Testis (tissue), 3 donors: Measurements from ENCODE around the gene MSI2. TPM values are rescaled to one million over a fixed set of nuclear protein-coding genes. Genes with fewer than 3 reads are reported as not detected.
"Not testable (repeated sequence)": the region's sequence is repeated elsewhere in the genome, so short reads cannot be mapped to it uniquely, and the experiment has no call there.

Experiments used
- DNase-seq: peaks from one replicate; pipeline ENCODE4 v3.0.0-alpha.2; 2019
- H3K27ac ChIP-seq, 2 donors: fragments of 200-600 bp; sonication (generic); one replicate each; pipeline ENCODE4 v1.5.1; 2019
- H3K27me3 ChIP-seq: fragments of 200-600 bp; sonication (generic); one replicate; pipeline ENCODE4 v1.5.1; 2019
- H3K36me3 ChIP-seq: fragments of 200-600 bp; sonication (generic); one replicate; pipeline ENCODE4 v1.5.1; 2017; ENCODE audit warnings: low read depth; ENCODE audit errors: missing control alignments
- H3K4me1 ChIP-seq: fragments of 200-600 bp; sonication (generic); one replicate; pipeline ENCODE4 v1.5.1; 2019
- H3K4me3 ChIP-seq, 2 donors: fragments of 200-600 bp; sonication (generic); one replicate each; pipeline ENCODE4 v1.5.1; 2017 to 2019
- H3K9me3 ChIP-seq: fragments of 200-600 bp; sonication (generic); one replicate; pipeline ENCODE4 v1.5.1; 2017
- POLR2A ChIP-seq: fragments of 450-650 bp; IDR thresholded peaks from one replicate; pipeline ENCODE4 v1.6.1; 2017; ENCODE audit warnings: antibody characterized with exemption, mild to moderate bottlenecking, moderate library complexity
- WGBS, 2 donors: methylation state at CpG; one replicate each; pipeline ENCODE4 v1.1.5; 2018; 5-methylcytosine and 5-hydroxymethylcytosine counted together
- intact Hi-C: fragments of 100-400 bp; cut with DNase I; formaldehyde crosslinking; loops from one replicate; pipeline ENCODE4 v1.15.1; 2023; ENCODE audit warnings: low total_unique reads
- polyA plus RNA-seq: library from polyadenylated mRNA; stranded (reverse); fragments of 350-450 nt; fragmentation: Illumina TruSeq; extraction: RNeasy Lipid Tissue Mini Kit (QIAGEN cat#74804); gene quantifications from one replicate; pipeline ENCODE4 v1.2.3, GENCODE V29; 2014; ENCODE audit warnings: low read depth, low replicate concordance; ENCODE audit not compliant: insufficient read depth
- total RNA-seq, 2 donors: library from RNA; depleted of rRNA; stranded (reverse); fragments of >200 nt; gene quantifications; one replicate each; pipeline ENCODE4 v1.2.3, GENCODE V29; 2016
- TF ChIP-seq, protein P1 (sequence below), 3 experiments: fragments of 450-650 bp in 2 of 3; fragments of 200-600 bp in 1 of 3; sonication (generic) in 1 of 3; IDR thresholded peaks; one replicate each; pipeline ENCODE4 v1.5.1; 2016 to 2019; ENCODE audit warnings: antibody characterized with exemption in 3 of 3, mild to moderate bottlenecking in 2 of 3, moderate library complexity in 1 of 3

Gene MSI2
- total and polyA plus RNA-seq, 3 donors from 2014 or later: 46.5 to 106 (median 76.6) TPM

DNA sequence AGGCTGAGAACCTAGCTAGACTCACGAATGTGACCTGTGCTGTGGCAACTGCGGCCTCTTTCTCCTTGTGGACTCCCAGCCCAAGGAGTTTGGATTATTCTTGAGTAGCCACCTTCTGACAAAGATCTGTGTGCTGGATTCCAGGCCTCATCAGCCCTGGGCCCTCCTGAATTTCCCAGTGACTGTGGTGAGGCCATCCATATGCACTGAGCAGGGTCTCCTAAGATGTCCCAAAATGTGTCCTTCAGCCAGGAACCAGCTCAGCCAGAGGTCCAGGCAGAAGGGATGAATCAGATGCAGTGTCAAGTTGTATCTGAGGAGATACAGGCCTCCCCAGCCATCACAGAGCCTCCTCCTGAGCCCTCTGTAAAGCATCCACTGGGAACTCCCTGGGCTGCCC, 364.3 kb downstream of the MSI2 start:
- WGBS, 2 donors: 94 to 100% methylated on average over 2 of the region's 2 CpGs
- Histone ChIP-seq H3K4me1 (no peaks in the 10 kb centered on the region), H3K27ac (no peak overlapping the region), H3K4me3 (no peak overlapping the region), H3K9me3 (no peaks in the 10 kb centered on the region), H3K27me3 (no peaks in the 10 kb centered on the region), H3K36me3 (no peaks in the 10 kb centered on the region)
- DNase-seq: no peak
- intact Hi-C loops: no loop called here
- no peak for TF ChIP-seq POLR2A
- TF ChIP-seq, protein P1, sequence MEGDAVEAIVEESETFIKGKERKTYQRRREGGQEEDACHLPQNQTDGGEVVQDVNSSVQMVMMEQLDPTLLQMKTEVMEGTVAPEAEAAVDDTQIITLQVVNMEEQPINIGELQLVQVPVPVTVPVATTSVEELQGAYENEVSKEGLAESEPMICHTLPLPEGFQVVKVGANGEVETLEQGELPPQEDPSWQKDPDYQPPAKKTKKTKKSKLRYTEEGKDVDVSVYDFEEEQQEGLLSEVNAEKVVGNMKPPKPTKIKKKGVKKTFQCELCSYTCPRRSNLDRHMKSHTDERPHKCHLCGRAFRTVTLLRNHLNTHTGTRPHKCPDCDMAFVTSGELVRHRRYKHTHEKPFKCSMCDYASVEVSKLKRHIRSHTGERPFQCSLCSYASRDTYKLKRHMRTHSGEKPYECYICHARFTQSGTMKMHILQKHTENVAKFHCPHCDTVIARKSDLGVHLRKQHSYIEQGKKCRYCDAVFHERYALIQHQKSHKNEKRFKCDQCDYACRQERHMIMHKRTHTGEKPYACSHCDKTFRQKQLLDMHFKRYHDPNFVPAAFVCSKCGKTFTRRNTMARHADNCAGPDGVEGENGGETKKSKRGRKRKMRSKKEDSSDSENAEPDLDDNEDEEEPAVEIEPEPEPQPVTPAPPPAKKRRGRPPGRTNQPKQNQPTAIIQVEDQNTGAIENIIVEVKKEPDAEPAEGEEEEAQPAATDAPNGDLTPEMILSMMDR (IDR thresholded peaks at IDR 0.05): no peak

DNA sequence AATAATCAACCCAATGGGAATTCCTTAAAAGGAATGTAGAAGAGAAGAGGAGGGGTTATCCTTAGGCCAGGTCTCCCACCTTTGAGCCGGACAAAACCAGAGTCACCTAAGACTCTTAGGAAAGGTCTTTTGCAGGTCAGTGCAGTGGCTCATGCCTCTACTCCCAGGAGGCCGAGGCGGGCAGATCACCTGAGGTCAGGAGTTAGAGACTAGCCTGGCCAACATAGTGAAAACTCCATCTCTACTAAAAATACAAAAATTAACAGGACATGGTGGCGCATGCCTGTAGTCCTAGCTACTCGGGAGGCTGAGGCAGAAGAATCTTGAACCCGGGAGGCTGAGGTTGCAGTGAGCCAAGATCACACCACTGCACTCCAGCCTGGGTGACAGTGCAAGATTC, 365.5 kb downstream of the MSI2 start:
- H3K4me3 ChIP-seq, DNase-seq, H3K36me3 ChIP-seq, H3K4me1 ChIP-seq, H3K27ac ChIP-seq, intact Hi-C loops, H3K27me3 ChIP-seq, H3K9me3 ChIP-seq: not testable (repeated sequence)
- WGBS, 2 donors: 95 to 97% methylated on average over 6 of the region's 6 CpGs

- TF ChIP-seq, protein P1 (IDR thresholded peaks at IDR 0.05): no peak
- no peak for TF ChIP-seq POLR2A
- no peaks in the 10 kb centered on the region for H3K36me3 ChIP-seq
- no peak overlapping the region for H3K4me3 ChIP-seq
- H3K9me3 ChIP-seq: no peaks in the 10 kb centered on the region
- intact Hi-C loops: no loop called here
- H3K27ac ChIP-seq: no peak overlapping the region
- no peaks in the 10 kb centered on the region for H3K4me1 ChIP-seq
- 72 to 77% methylated on average over 8 of the region's 8 CpGs for WGBS, 2 donors
- DNase-seq: no peak
- H3K27me3 ChIP-seq: no peaks in the 10 kb centered on the region
Measured at GRCh38 chr17:57622306-57622682, 366.0 kb downstream of the MSI2 start.

GRCh38 chr17:57622683-57623433, 366.5 kb downstream of the MSI2 start:
- intact Hi-C loops: no loop called here
- DNase-seq: no peak

GRCh38 chr17:57623620-57624019, 367.3 kb downstream of the MSI2 start:
- H3K4me3 ChIP-seq: no peak overlapping the region
- TF ChIP-seq POLR2A: no peak
- TF ChIP-seq, protein P1 (IDR thresholded peaks at IDR 0.05): no peak
- intact Hi-C loops: no loop called here
- no peaks in the 10 kb centered on the region for H3K4me1 ChIP-seq
- H3K27ac ChIP-seq: no peak overlapping the region
- H3K9me3 ChIP-seq: no peaks in the 10 kb centered on the region
- 88 to 91% methylated on average over 11 of the region's 11 CpGs for WGBS, 2 donors
- no peaks in the 10 kb centered on the region for H3K36me3 ChIP-seq
- DNase-seq: no peak
- no peaks in the 10 kb centered on the region for H3K27me3 ChIP-seq

More at GRCh38 chr17:57622683-57623433, 366.5 kb downstream of the MSI2 start:
- H3K36me3 ChIP-seq: no peaks in the 10 kb centered on the region
- no peak overlapping the region for H3K4me3 ChIP-seq
- H3K27ac ChIP-seq: no peak overlapping the region
- H3K9me3 ChIP-seq: no peaks in the 10 kb centered on the region
- no peaks in the 10 kb centered on the region for H3K27me3 ChIP-seq
- WGBS, 2 donors: 71 to 79% methylated on average over 16 of the region's 16 CpGs
- TF ChIP-seq POLR2A: no peak
- TF ChIP-seq, protein P1 (IDR thresholded peaks at IDR 0.05): no peak
- no peaks in the 10 kb centered on the region for H3K4me1 ChIP-seq
